ENCODE data around the gene ST6GALNAC1.

The ST6GALNAC1 gene

DNA sequence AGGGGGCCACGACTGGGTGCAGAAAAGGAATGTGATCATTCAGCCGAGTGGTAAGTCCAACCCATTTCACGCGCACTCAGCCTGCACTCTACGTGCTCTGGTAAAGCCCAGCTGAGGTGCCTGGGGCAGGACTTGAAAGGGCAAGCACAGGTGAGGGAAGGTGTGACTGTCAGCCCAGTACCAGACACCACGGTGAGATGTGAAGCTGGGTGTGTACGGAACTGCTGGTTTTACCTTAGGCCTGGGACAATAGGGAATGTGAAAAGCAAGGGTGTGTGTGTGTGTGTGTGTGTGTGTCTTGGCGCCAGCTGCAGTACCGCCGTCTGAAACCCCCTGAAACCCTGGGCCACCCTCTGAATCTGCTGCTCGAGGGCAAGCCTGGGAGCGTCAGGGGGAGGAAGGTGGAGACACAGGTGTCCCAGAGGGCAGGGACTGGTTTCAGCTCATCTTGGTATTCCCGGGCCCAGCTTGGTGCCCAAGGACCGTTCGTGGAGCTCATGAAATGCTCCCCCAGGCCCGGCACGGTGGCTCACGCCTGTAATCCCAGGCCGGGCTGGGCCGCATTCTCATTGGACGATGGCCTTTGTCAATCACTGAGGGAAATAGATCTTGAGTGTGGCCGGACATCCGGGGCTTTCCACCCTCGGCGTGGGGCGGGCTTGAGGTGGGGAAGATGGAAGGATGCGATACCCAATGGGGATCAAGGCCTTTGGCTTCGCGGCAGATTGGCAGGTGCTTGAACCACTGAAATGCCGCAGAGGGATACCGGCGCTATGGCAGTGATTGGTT is 27.8 kb upstream of the ST6GALNAC1 start:
- H3K4me3 ChIP-seq (ENCODE audit: low read length): peak overlapping the region; percentile 76
- TF ChIP-seq, protein P1, sequence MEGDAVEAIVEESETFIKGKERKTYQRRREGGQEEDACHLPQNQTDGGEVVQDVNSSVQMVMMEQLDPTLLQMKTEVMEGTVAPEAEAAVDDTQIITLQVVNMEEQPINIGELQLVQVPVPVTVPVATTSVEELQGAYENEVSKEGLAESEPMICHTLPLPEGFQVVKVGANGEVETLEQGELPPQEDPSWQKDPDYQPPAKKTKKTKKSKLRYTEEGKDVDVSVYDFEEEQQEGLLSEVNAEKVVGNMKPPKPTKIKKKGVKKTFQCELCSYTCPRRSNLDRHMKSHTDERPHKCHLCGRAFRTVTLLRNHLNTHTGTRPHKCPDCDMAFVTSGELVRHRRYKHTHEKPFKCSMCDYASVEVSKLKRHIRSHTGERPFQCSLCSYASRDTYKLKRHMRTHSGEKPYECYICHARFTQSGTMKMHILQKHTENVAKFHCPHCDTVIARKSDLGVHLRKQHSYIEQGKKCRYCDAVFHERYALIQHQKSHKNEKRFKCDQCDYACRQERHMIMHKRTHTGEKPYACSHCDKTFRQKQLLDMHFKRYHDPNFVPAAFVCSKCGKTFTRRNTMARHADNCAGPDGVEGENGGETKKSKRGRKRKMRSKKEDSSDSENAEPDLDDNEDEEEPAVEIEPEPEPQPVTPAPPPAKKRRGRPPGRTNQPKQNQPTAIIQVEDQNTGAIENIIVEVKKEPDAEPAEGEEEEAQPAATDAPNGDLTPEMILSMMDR (conservative IDR thresholded peaks at IDR 0.05; ENCODE audit: low read length): no peak
- DNase-seq (ENCODE audit: low read depth): peak; percentile 100

DNA sequence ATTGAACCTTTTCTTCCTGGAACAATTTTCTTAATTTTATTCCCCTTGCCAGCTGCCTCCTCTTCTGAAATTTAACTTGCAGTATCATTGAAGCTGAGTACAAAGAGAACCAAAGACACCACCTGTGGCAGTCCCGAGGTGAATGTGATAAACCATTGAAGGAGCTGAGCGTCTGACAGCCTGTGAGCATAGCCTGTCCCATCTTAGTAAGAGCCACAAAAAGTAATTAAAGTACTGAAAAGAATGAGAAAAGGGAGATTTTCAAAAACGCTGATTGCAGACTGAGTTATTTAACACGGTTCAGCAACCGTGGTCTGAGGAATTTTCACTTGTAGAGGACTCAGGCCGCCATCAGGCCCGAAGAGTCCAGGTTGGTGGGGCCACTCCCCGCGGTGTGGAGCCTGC is 27.2 kb upstream of the ST6GALNAC1 start:
- no peak for DNase-seq (ENCODE audit: low read depth)
- TF ChIP-seq, protein P1 (conservative IDR thresholded peaks at IDR 0.05; ENCODE audit: low read length): no peak
- no peak overlapping the region for H3K4me3 ChIP-seq (ENCODE audit: low read length)

DNA sequence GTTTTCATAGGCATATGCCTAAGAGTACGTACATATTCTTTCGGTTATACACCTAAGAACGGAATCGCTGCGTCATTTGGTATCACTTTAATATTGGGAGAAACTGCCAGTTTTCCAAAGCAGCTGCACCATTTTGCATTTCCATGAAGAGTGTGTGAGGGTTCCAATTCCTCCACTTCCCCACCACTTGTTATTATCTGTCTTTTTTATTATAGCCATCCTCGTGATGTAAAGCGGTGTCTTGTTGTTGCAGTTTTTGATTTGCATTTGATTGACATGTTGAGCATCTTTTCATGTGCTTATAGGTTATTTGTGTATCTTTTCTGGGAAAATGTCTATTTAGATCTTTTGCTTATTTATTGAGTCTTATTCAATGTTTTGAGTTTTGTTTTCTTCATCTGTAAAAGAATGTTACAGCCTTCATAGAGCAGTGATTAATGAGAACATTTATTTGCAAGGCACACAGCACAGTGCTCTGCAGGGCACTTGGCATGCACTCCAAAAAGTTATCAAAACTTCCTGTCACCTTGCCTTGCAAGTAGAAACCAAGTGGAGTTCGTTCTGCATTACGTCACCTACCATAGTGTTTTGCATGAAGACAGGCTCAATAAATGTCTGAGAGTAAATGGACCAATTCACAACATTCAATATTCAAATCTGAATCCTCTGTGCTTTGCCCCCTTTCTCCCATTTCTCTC is 26.6 kb upstream of the ST6GALNAC1 start:
- no peak overlapping the region for H3K4me3 ChIP-seq (ENCODE audit: low read length)
- DNase-seq (ENCODE audit: low read depth): no peak
- TF ChIP-seq, protein P1 (conservative IDR thresholded peaks at IDR 0.05; ENCODE audit: low read length): no peak

DNA sequence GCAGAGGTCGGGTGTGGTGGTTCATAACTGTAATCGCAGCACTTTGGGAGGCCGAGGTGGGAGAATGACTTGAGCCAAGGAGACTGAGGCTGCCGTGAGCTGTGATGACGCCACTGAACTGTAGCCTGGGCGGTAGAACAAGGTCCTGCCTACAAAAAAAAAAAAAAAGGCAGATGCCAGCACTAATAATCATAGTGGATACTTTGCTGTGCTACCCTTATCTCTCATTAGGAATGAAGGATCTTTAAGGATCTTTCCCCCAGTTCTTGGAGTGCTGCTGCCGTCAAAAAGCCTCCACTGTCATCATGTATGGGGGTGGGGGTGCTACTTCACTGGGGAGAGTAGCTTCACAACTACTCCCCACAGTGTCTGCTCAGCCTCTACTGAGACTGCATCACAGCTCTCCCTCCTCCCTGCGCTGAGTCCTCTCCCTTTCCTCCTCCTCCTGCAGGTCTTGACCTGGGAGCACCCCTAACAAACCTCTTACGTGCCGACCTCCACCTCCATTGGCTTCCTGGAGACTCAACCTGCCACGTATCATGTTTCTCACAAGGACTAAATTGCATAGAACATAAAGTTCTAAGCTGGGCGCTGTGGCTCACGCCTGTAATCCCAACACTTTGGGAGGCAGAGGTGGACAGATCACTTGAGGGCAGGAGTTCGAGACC is 24.4 kb upstream of the ST6GALNAC1 start:
- TF ChIP-seq, protein P1 (conservative IDR thresholded peaks at IDR 0.05; ENCODE audit: low read length): no peak
- H3K4me3 ChIP-seq (ENCODE audit: low read length): no peak overlapping the region
- no peak for DNase-seq (ENCODE audit: low read depth)

DNA sequence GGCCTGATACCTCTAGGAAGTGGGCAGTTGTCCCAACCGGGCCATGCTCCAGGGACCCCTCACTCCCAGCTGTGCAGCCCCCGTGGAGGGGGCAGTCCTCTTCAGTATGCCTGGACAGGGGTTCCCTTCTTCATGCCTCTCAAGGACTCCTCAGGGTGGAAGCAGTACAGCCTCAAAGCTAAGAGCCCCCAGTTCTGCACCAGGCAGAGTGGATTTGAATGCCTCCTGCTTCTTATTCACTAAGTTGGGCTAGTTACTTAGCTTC is 23.9 kb upstream of the ST6GALNAC1 start:
- TF ChIP-seq, protein P1 (conservative IDR thresholded peaks at IDR 0.05; ENCODE audit: low read length): no peak
- no peak for DNase-seq (ENCODE audit: low read depth)
- H3K4me3 ChIP-seq (ENCODE audit: low read length): no peak overlapping the region

DNA sequence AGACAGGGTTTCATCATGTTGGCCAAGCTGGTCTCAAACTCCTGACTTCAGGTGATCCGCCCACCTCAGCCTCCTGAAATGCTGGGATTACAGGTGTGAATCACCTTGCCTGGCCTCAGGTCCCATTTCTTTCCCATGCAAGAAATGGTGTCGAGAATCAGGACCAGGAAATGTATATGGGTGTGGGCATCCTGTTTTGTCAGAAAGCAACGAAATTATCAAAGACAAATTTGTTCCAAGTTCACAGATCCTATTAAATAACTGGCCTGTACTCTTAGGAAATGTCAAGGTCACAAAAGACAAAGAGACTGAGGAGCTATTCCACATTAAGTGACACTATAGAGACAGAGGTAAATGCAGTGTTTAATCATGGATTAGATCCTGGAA is 17.1 kb upstream of the ST6GALNAC1 start:
- no peak for DNase-seq (ENCODE audit: low read depth)
- TF ChIP-seq, protein P1 (conservative IDR thresholded peaks at IDR 0.05; ENCODE audit: low read length): no peak
- no peak overlapping the region for H3K4me3 ChIP-seq (ENCODE audit: low read length)

Measured in AG10803 (cell line).